ENCODE data around the gene LILRA6.
A peak's percentile ranks its signal among the peaks of the same experiment; 100 is the strongest.

LILRA6 gene

GRCh38 chr19:54201172-54201701 is 41.4 kb downstream of the LILRA6 start:
- Histone ChIP-seq H3K4me2 (ENCODE audit: low read length, poor library complexity, severe bottlenecking) (peak overlapping the region; percentile 67), H3K14ac (ENCODE audit: low read length in 2 of 2) (peak overlapping the region in 1 of 2 experiments; percentile 67), H3K79me1 (replicated peaks; ENCODE audit: low read length, poor library complexity, severe bottlenecking) (peaks cover 5% of the 10 kb centered on the region), H2BK12ac (ENCODE audit: low read length in 2 of 2) (no peak overlapping the region), H3K27ac (ENCODE audit: low read length, poor library complexity, severe bottlenecking) (peak overlapping the region; percentile 95), H3K18ac (ENCODE audit: low read depth in 1 of 2, low read length in 2 of 2) (peak overlapping the region; percentile 9 to 48), H3K4ac (ENCODE audit: low read depth in 1 of 2, low read length in 2 of 2) (peak overlapping the region in 1 of 2 experiments; percentile 41), H2AFZ (ENCODE audit: low read depth, low read length) (no peak overlapping the region), H3K4me3 (ENCODE audit: insufficient read depth in 1 of 2, low read depth in 1 of 2, low read length in 2 of 2) (peak overlapping the region; percentile 71 to 91), H2BK15ac (ENCODE audit: low read depth, poor library complexity, severe bottlenecking) (no peak overlapping the region), H3K27me3 (ENCODE audit: control insufficient read depth in 1 of 2, insufficient read depth in 1 of 2, low read length in 2 of 2) (no peaks in the 10 kb centered on the region), H4K8ac (ENCODE audit: low read length) (no peak overlapping the region), H3K36me3 (ENCODE audit: control insufficient read depth in 1 of 2, insufficient read depth in 2 of 2, low read depth in 1 of 2, low read length in 2 of 2) (peaks cover 32 to 60% of the 10 kb centered on the region in 2 experiments), H2BK5ac (ENCODE audit: low read depth, low read length, poor library complexity, severe bottlenecking) (no peak overlapping the region), H2BK120ac (ENCODE audit: low read depth, low read length) (no peak overlapping the region), H3K9ac (ENCODE audit: low read length) (peak overlapping the region; percentile 97), H3K23ac (ENCODE audit: low read length in 2 of 2) (no peak overlapping the region), H2AK5ac (ENCODE audit: low read length, severe bottlenecking) (peak overlapping the region; percentile 68), H4K91ac (ENCODE audit: low read length) (no peak overlapping the region), H3K4me1 (ENCODE audit: control insufficient read depth, insufficient read depth, low read depth, low read length) (peaks cover 21% of the 10 kb centered on the region), H3K9me3 (ENCODE audit: control insufficient read depth, low read length) (no peaks in the 10 kb centered on the region)
- WGBS = under 1% methylated on average over 28 of the region's 28 CpGs
- no peak for DNase-seq

- 94% methylated on average over 13 of the region's 16 CpGs for WGBS
- no peaks in the 10 kb centered on the region for H3K9me3 ChIP-seq (ENCODE audit: control insufficient read depth, low read length)
Observed at GRCh38 chr19:54199401-54199800, 43.2 kb downstream of the LILRA6 start.

DNA sequence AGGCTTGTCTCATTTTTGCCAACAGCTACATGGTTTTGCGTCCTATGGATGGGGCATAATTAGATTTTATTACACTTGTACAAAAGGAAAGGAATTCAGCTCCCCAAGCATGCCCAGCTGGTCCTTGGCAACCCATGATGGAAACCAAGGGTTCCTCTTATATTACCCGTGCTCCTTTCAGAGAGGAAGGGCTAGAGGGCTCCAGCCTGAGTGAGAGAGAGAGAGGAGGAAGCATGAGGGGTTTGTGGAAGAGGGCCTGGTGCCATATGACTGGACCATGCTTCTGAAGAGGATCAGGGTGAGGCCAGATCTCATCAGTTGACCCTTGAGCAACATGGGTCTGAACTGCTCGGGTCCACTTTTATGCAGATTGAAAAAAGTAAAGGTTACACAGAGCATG is 45.5 kb downstream of the LILRA6 start:
- Histone ChIP-seq H3K9me3 (ENCODE audit: control insufficient read depth, low read length) (no peaks in the 10 kb centered on the region), H3K27ac (ENCODE audit: low read length, poor library complexity, severe bottlenecking) (no peak overlapping the region), H3K27me3 (ENCODE audit: control insufficient read depth in 1 of 2, insufficient read depth in 1 of 2, low read length in 2 of 2) (no peaks in the 10 kb centered on the region), H4K91ac (ENCODE audit: low read length) (no peak overlapping the region), H3K4ac (ENCODE audit: low read depth in 1 of 2, low read length in 2 of 2) (no peak overlapping the region), H3K4me1 (ENCODE audit: control insufficient read depth, insufficient read depth, low read depth, low read length) (peaks cover 10% of the 10 kb centered on the region), H2BK120ac (ENCODE audit: low read depth, low read length) (no peak overlapping the region), H3K79me1 (replicated peaks; ENCODE audit: low read length, poor library complexity, severe bottlenecking) (peaks cover 12% of the 10 kb centered on the region), H2BK15ac (ENCODE audit: low read depth, poor library complexity, severe bottlenecking) (no peak overlapping the region), H4K8ac (ENCODE audit: low read length) (no peak overlapping the region), H3K9ac (ENCODE audit: low read length) (no peak overlapping the region), H3K4me3 (ENCODE audit: insufficient read depth in 1 of 2, low read depth in 1 of 2, low read length in 2 of 2) (no peak overlapping the region), H3K4me2 (ENCODE audit: low read length, poor library complexity, severe bottlenecking) (no peak overlapping the region), H3K14ac (ENCODE audit: low read length in 2 of 2) (no peak overlapping the region), H2AFZ (ENCODE audit: low read depth, low read length) (no peak overlapping the region), H2BK5ac (ENCODE audit: low read depth, low read length, poor library complexity, severe bottlenecking) (no peak overlapping the region), H3K23ac (ENCODE audit: low read length in 2 of 2) (no peak overlapping the region), H3K18ac (ENCODE audit: low read depth in 1 of 2, low read length in 2 of 2) (no peak overlapping the region), H2AK5ac (ENCODE audit: low read length, severe bottlenecking) (no peak overlapping the region), H2BK12ac (ENCODE audit: low read length in 2 of 2) (no peak overlapping the region), H3K36me3 (ENCODE audit: control insufficient read depth in 1 of 2, insufficient read depth in 2 of 2, low read depth in 1 of 2, low read length in 2 of 2) (peaks cover 21 to 47% of the 10 kb centered on the region in 2 experiments)
- WGBS = 93% methylated on average over 3 of the region's 3 CpGs
- DNase-seq = no peak

More at GRCh38 chr19:54199401-54199800, 43.2 kb downstream of the LILRA6 start:
- no peak overlapping the region for H3K23ac ChIP-seq (ENCODE audit: low read length in 2 of 2)
- peak overlapping the region in 1 of 2 experiments; percentile 85 for H3K4ac ChIP-seq (ENCODE audit: low read depth in 1 of 2, low read length in 2 of 2)
- no peak overlapping the region for H3K14ac ChIP-seq (ENCODE audit: low read length in 2 of 2)
- H4K91ac ChIP-seq (ENCODE audit: low read length) = peak overlapping the region; percentile 46
- H3K79me1 ChIP-seq (replicated peaks; ENCODE audit: low read length, poor library complexity, severe bottlenecking) = peaks cover 8% of the 10 kb centered on the region
- H2BK5ac ChIP-seq (ENCODE audit: low read depth, low read length, poor library complexity, severe bottlenecking) = no peak overlapping the region
- H3K4me3 ChIP-seq (ENCODE audit: insufficient read depth in 1 of 2, low read depth in 1 of 2, low read length in 2 of 2) = no peak overlapping the region
- no peak overlapping the region for H3K9ac ChIP-seq (ENCODE audit: low read length)
- H2AK5ac ChIP-seq (ENCODE audit: low read length, severe bottlenecking) = peak overlapping the region; percentile 56
- H3K36me3 ChIP-seq (ENCODE audit: control insufficient read depth in 1 of 2, insufficient read depth in 2 of 2, low read depth in 1 of 2, low read length in 2 of 2) = peaks cover 22 to 54% of the 10 kb centered on the region in 2 experiments
- H2BK120ac ChIP-seq (ENCODE audit: low read depth, low read length) = no peak overlapping the region
- peaks cover 15% of the 10 kb centered on the region for H3K4me1 ChIP-seq (ENCODE audit: control insufficient read depth, insufficient read depth, low read depth, low read length)
- H4K8ac ChIP-seq (ENCODE audit: low read length) = no peak overlapping the region
- no peaks in the 10 kb centered on the region for H3K27me3 ChIP-seq (ENCODE audit: control insufficient read depth in 1 of 2, insufficient read depth in 1 of 2, low read length in 2 of 2)
- no peak overlapping the region for H2AFZ ChIP-seq (ENCODE audit: low read depth, low read length)
- no peak overlapping the region for H3K18ac ChIP-seq (ENCODE audit: low read depth in 1 of 2, low read length in 2 of 2)
- DNase-seq = no peak
- no peak overlapping the region for H2BK12ac ChIP-seq (ENCODE audit: low read length in 2 of 2)
- H3K27ac ChIP-seq (ENCODE audit: low read length, poor library complexity, severe bottlenecking) = no peak overlapping the region
- H2BK15ac ChIP-seq (ENCODE audit: low read depth, poor library complexity, severe bottlenecking) = no peak overlapping the region
- H3K4me2 ChIP-seq (ENCODE audit: low read length, poor library complexity, severe bottlenecking) = no peak overlapping the region

- no peak overlapping the region for H3K18ac ChIP-seq (ENCODE audit: low read depth in 1 of 2, low read length in 2 of 2)
- no peak overlapping the region for H2AK5ac ChIP-seq (ENCODE audit: low read length, severe bottlenecking)
- H3K9me3 ChIP-seq (ENCODE audit: control insufficient read depth, low read length) = no peaks in the 10 kb centered on the region
- no peaks in the 10 kb centered on the region for H3K27me3 ChIP-seq (ENCODE audit: control insufficient read depth in 1 of 2, insufficient read depth in 1 of 2, low read length in 2 of 2)
- H4K91ac ChIP-seq (ENCODE audit: low read length) = no peak overlapping the region
- no peak overlapping the region for H2BK12ac ChIP-seq (ENCODE audit: low read length in 2 of 2)
- no peak overlapping the region for H3K27ac ChIP-seq (ENCODE audit: low read length, poor library complexity, severe bottlenecking)
- peaks cover 19 to 41% of the 10 kb centered on the region in 2 experiments for H3K36me3 ChIP-seq (ENCODE audit: control insufficient read depth in 1 of 2, insufficient read depth in 2 of 2, low read depth in 1 of 2, low read length in 2 of 2)
- no peak overlapping the region for H3K9ac ChIP-seq (ENCODE audit: low read length)
- H2BK15ac ChIP-seq (ENCODE audit: low read depth, poor library complexity, severe bottlenecking) = no peak overlapping the region
- H2BK120ac ChIP-seq (ENCODE audit: low read depth, low read length) = no peak overlapping the region
- no peak overlapping the region for H3K4me2 ChIP-seq (ENCODE audit: low read length, poor library complexity, severe bottlenecking)
- H2AFZ ChIP-seq (ENCODE audit: low read depth, low read length) = no peak overlapping the region
- H4K8ac ChIP-seq (ENCODE audit: low read length) = no peak overlapping the region
- DNase-seq = no peak
- H3K79me1 ChIP-seq (replicated peaks; ENCODE audit: low read length, poor library complexity, severe bottlenecking) = peaks cover 12% of the 10 kb centered on the region
- no peak overlapping the region for H3K14ac ChIP-seq (ENCODE audit: low read length in 2 of 2)
- no peak overlapping the region for H3K23ac ChIP-seq (ENCODE audit: low read length in 2 of 2)
- H3K4ac ChIP-seq (ENCODE audit: low read depth in 1 of 2, low read length in 2 of 2) = no peak overlapping the region
- no peak overlapping the region for H3K4me3 ChIP-seq (ENCODE audit: insufficient read depth in 1 of 2, low read depth in 1 of 2, low read length in 2 of 2)
- peaks cover 9% of the 10 kb centered on the region for H3K4me1 ChIP-seq (ENCODE audit: control insufficient read depth, insufficient read depth, low read depth, low read length)
- 88% methylated on average over 5 of the region's 7 CpGs for WGBS
- H2BK5ac ChIP-seq (ENCODE audit: low read depth, low read length, poor library complexity, severe bottlenecking) = no peak overlapping the region
Observed at GRCh38 chr19:54196536-54196935, 46.1 kb downstream of the LILRA6 start.
